IMR-90 (cell line): ENCODE data around the gene SIGLEC6. TPM values are rescaled to one million over a fixed set of nuclear protein-coding genes. Genes with fewer than 3 reads are reported as not detected.

Experiments used
- ATAC-seq: fragments of 200-7000 bp; cut with Tn5 transposase; 2 replicates; pipeline ENCODE4 v1.9.1; 2020; ENCODE audit warnings: low read depth, mild to moderate bottlenecking, moderate library complexity
- BruUV-seq: library from RNA; stranded (reverse); fragments of 400-500 nt; replicated peaks from 2 replicates; lab custom pipeline; 2021; lab: Mats Ljungman, UMichigan
- CTCF ChIA-PET: fragments of 300-600 bp; formaldehyde crosslinking; extraction: SDS; loops from one replicate; lab custom pipeline; 2021; ENCODE audit warnings: antibody characterized with exemption; lab: Yijun Ruan, JAX
- POLR2A ChIA-PET: fragments of 300-600 bp; sonication (Branson Sonifier 250); formaldehyde crosslinking; loops from one replicate; lab custom pipeline; 2022; ENCODE audit warnings: antibody characterized with exemption; ENCODE audit not compliant: unreplicated experiment; lab: Charles Lee
- DNase-seq: peaks from one replicate; pipeline ENCODE4 v3.0.0; 2013
- H2AFZ ChIP-seq: replicated peaks from 2 replicates; pipeline ENCODE3; 2013; ENCODE audit warnings: low read length, mild to moderate bottlenecking; ENCODE audit not compliant: poor library complexity
- H2AK5ac ChIP-seq: 2 replicates; pipeline ENCODE4 v1.6.1; 2013; ENCODE audit warnings: low read depth, low read length, inconsistent platforms
- H2AK9ac ChIP-seq: replicated peaks from 2 replicates; pipeline ENCODE3; 2013; ENCODE audit warnings: mild to moderate bottlenecking, low read depth, low read length, moderate library complexity; ENCODE audit not compliant: poor library complexity
- H2BK120ac ChIP-seq: 2 replicates; pipeline ENCODE4 v1.6.1; 2013; ENCODE audit warnings: low read depth, low read length, inconsistent platforms
- H2BK15ac ChIP-seq: 3 replicates; pipeline ENCODE4 v1.6.1; 2013; ENCODE audit warnings: low read depth, low read length, inconsistent platforms
- H2BK20ac ChIP-seq: 2 replicates; pipeline ENCODE4 v1.6.1; 2013; ENCODE audit warnings: low read depth, mild to moderate bottlenecking, inconsistent platforms, low read length, moderate library complexity
- H2BK5ac ChIP-seq: 2 replicates; pipeline ENCODE4 v1.6.1; 2013; ENCODE audit warnings: mild to moderate bottlenecking, low read depth, low read length, inconsistent platforms; ENCODE audit not compliant: poor library complexity, severe bottlenecking
- H3K14ac ChIP-seq: replicated peaks from 2 replicates; pipeline ENCODE4 v1.6.1; 2013; ENCODE audit warnings: low read depth, low read length, inconsistent platforms
- H3K18ac ChIP-seq: 2 replicates; pipeline ENCODE4 v1.6.1; 2013; ENCODE audit warnings: low read depth, low read length, control low read depth
- H3K23ac ChIP-seq: 2 replicates; pipeline ENCODE4 v1.6.1; 2013; ENCODE audit warnings: low read depth, low read length, inconsistent platforms
- H3K27ac ChIP-seq: 2 replicates; pipeline ENCODE4 v1.5.1; 2013; ENCODE audit warnings: mild to moderate bottlenecking, control low read depth, low read length; ENCODE audit not compliant: insufficient read depth
- H3K27me3 ChIP-seq: 2 replicates; pipeline ENCODE4 v1.6.1; 2013; ENCODE audit warnings: low read length; ENCODE audit not compliant: control insufficient read depth, insufficient read depth
- H3K36me3 ChIP-seq: 2 replicates; pipeline ENCODE4 v1.6.1; 2013; ENCODE audit warnings: low read length, mixed read lengths; ENCODE audit not compliant: control insufficient read depth, insufficient read depth
- H3K4ac ChIP-seq: 2 replicates; pipeline ENCODE4 v1.6.1; 2013; ENCODE audit warnings: low read depth, low read length, inconsistent platforms
- H3K4me1 ChIP-seq: 2 replicates; pipeline ENCODE4 v1.6.1; 2013; ENCODE audit warnings: low read length, mixed read lengths; ENCODE audit not compliant: control insufficient read depth, insufficient read depth
- H3K4me2 ChIP-seq: 2 replicates; pipeline ENCODE4 v1.6.1; 2013; ENCODE audit warnings: low read depth, mild to moderate bottlenecking, control low read depth, low read length, moderate library complexity
- H3K4me3 ChIP-seq: 2 replicates; pipeline ENCODE4 v1.5.1; 2013; ENCODE audit warnings: low read depth, mild to moderate bottlenecking, control low read depth, low read length, moderate library complexity; ENCODE audit not compliant: insufficient read depth
- H3K56ac ChIP-seq: 2 replicates; pipeline ENCODE4 v1.6.1; 2013; ENCODE audit warnings: low read length, inconsistent platforms; ENCODE audit not compliant: insufficient read depth; ENCODE audit errors: extremely low read depth
- H3K79me1 ChIP-seq, 2 experiments: 2 replicates each; pipeline ENCODE4 v1.6.1; 2013; ENCODE audit warnings: low read length in 2 of 2, inconsistent platforms in 1 of 2, low read depth in 1 of 2
- H3K9ac ChIP-seq: 2 replicates; pipeline ENCODE4 v1.6.1; 2013; ENCODE audit warnings: low read depth, low read length, control low read depth
- H3K9me1 ChIP-seq: 2 replicates; pipeline ENCODE4 v1.6.1; 2013; ENCODE audit warnings: low read length, inconsistent platforms; ENCODE audit not compliant: insufficient read depth
- H3K9me3 ChIP-seq: 2 replicates; pipeline ENCODE4 v1.6.1; 2013; ENCODE audit warnings: low read length; ENCODE audit not compliant: control insufficient read depth, insufficient read depth
- H4K20me1 ChIP-seq: 2 replicates; pipeline ENCODE4 v1.6.1; 2013; ENCODE audit warnings: low read length, inconsistent platforms; ENCODE audit not compliant: insufficient read depth
- H4K5ac ChIP-seq: 2 replicates; pipeline ENCODE4 v1.6.1; 2013; ENCODE audit warnings: mild to moderate bottlenecking, low read depth, low read length, control low read depth
- H4K8ac ChIP-seq, 2 experiments: 2 replicates each; pipeline ENCODE4 v1.6.1; 2013; ENCODE audit warnings: low read depth in 2 of 2, low read length in 2 of 2, control low read depth in 1 of 2, inconsistent platforms in 1 of 2
- H4K91ac ChIP-seq: 2 replicates; pipeline ENCODE4 v1.6.1; 2013; ENCODE audit warnings: low read depth, low read length, inconsistent platforms; ENCODE audit not compliant: insufficient read depth
- BHLHE40 ChIP-seq: fragments of 150-350 bp; IDR thresholded peaks from 2 replicates; pipeline ENCODE4 v1.6.1; 2016; ENCODE audit warnings: mild to moderate bottlenecking, low read depth, low read length
- CEBPB ChIP-seq: IDR thresholded peaks from 2 replicates; pipeline ENCODE4 v1.6.1; 2012; ENCODE audit warnings: low read depth, low read length, improper control_type of control experiment
- ELK1 ChIP-seq: fragments of 150-350 bp; IDR thresholded peaks from 2 replicates; pipeline ENCODE4 v1.6.1; 2016; ENCODE audit warnings: low read depth, mild to moderate bottlenecking, low read length, moderate library complexity, borderline replicate concordance
- MAZ ChIP-seq: IDR thresholded peaks from 2 replicates; pipeline ENCODE4 v1.6.1; 2012; ENCODE audit warnings: low read depth, mild to moderate bottlenecking, low read length, improper control_type of control experiment, moderate library complexity, borderline replicate concordance
- MXI1 ChIP-seq: IDR thresholded peaks from 2 replicates; pipeline ENCODE4 v1.6.1; 2012; ENCODE audit warnings: low read depth, mild to moderate bottlenecking, low read length, moderate library complexity, borderline replicate concordance
- POLR2A ChIP-seq: IDR thresholded peaks from 2 replicates; pipeline ENCODE4 v1.6.1; 2012; ENCODE audit warnings: mild to moderate bottlenecking, low read depth, low read length
- RAD21 ChIP-seq: IDR thresholded peaks from 2 replicates; pipeline ENCODE4 v1.6.1; 2012; ENCODE audit warnings: low read length, improper control_type of control experiment
- RCOR1 ChIP-seq: IDR thresholded peaks from 2 replicates; pipeline ENCODE4 v1.6.1; 2012; ENCODE audit warnings: mild to moderate bottlenecking, low read length, improper control_type of control experiment; ENCODE audit not compliant: insufficient replicate concordance
- RFX5 ChIP-seq: IDR thresholded peaks from 2 replicates; pipeline ENCODE4 v1.8.0; 2012; ENCODE audit warnings: low read depth, mild to moderate bottlenecking, low read length, moderate library complexity
- SMC3 ChIP-seq: fragments of 150-350 bp; IDR thresholded peaks from 2 replicates; pipeline ENCODE4 v1.6.1; 2016; ENCODE audit warnings: low read depth, mild to moderate bottlenecking, antibody characterized with exemption, low read length, moderate library complexity
- USF2 ChIP-seq: fragments of 150-350 bp; IDR thresholded peaks from 2 replicates; pipeline ENCODE4 v1.6.1; 2017; ENCODE audit warnings: mild to moderate bottlenecking, antibody characterized with exemption, low read length, low read depth
- WGBS, 2 experiments: methylation state at CpG; one replicate each; pipeline versions ENCODE4 v1.1.5 to v1.1.7; 2013; ENCODE audit warnings: missing lambda C conversion rate in 2 of 2; ENCODE audit not compliant: insufficient read length in 1 of 2; ENCODE audit errors: extremely low coverage in 2 of 2; 5-methylcytosine and 5-hydroxymethylcytosine counted together
- dilution Hi-C: fragments of 300-500 bp; cut with HindIII; formaldehyde crosslinking; loops from one replicate; pipeline ENCODE4 v1.14.3; 2018; ENCODE audit warnings: low sequenced_read_pairs; ENCODE audit not compliant: unreplicated experiment
- in situ Hi-C: fragments of 300-500 bp; cut with MboI; formaldehyde crosslinking; loops from 3 replicates; pipeline ENCODE4 v1.14.3; 2019; ENCODE audit warnings: low sequenced_read_pairs, inconsistent platforms, mixed read lengths
- intact Hi-C: fragments of 100-400 bp; cut with micrococcal nuclease; formaldehyde crosslinking; loops from 2 replicates; pipeline ENCODE4 v1.10.0; 2022
- polyA plus RNA-seq, 3 experiments: library from polyadenylated mRNA; depleted of rRNA; stranded (reverse); fragments of >200 nt; gene quantifications; 2 replicates each; pipeline ENCODE4 v1.2.3, GENCODE V29; 2012; ENCODE audit warnings: low replicate concordance in 1 of 3
- total RNA-seq: library from RNA; depleted of rRNA; stranded (reverse); fragments of >200 nt; gene quantifications from 2 replicates; pipeline ENCODE4 v1.2.3, GENCODE V29; 2012

SIGLEC6 gene
- total and polyA plus RNA-seq, 2 of the 4 experiments (the other 2 are of a cell fraction): not detected

GRCh38 chr19:51493776-51494175 is 37.7 kb downstream of the SIGLEC6 start:
- Histone ChIP-seq H3K79me1 (no peaks in the 10 kb centered on the region), H3K56ac (no peak overlapping the region), H2BK120ac (no peak overlapping the region), H3K36me3 (no peaks in the 10 kb centered on the region), H2AK9ac (no peak overlapping the region), H3K9me1 (no peaks in the 10 kb centered on the region), H3K14ac (no peak overlapping the region), H3K9me3 (peaks cover 14% of the 10 kb centered on the region), H4K91ac (no peak overlapping the region), H4K8ac (no peak overlapping the region), H3K27ac (no peak overlapping the region), H3K4me1 (no peaks in the 10 kb centered on the region), H2BK15ac (no peak overlapping the region), H4K5ac (no peak overlapping the region), H3K18ac (no peak overlapping the region), H2BK5ac (no peak overlapping the region), H3K23ac (no peak overlapping the region), H4K20me1 (no peaks in the 10 kb centered on the region), H3K9ac (no peak overlapping the region), H3K4me2 (no peak overlapping the region), H3K4me3 (no peak overlapping the region), H2AK5ac (no peak overlapping the region), H2BK20ac (no peak overlapping the region), H3K4ac (no peak overlapping the region), H3K27me3 (no peaks in the 10 kb centered on the region), H2AFZ (no peak overlapping the region)
- ATAC-seq (no peak), DNase-seq (no peak)
- intact Hi-C loops (no loop called here), in situ Hi-C loops (no loop called here), dilution Hi-C loops (no loop called here)
- BruUV-seq: no TSS peak
- ChIA-PET CTCF (no interaction called here), POLR2A (no interaction called here)
- 0% methylated on average over 1 of the region's 2 CpGs; no CpG with 5 or more reads in 1 of the 2 experiments for WGBS, 2 experiments
- TF ChIP-seq MXI1 (no peak), RAD21 (no peak), POLR2A (no peak), BHLHE40 (no peak), CEBPB (no peak), RCOR1 (no peak), SMC3 (no peak), MAZ (no peak), RFX5 (no peak), ELK1 (no peak), USF2 (no peak)
